Measurements from ENCODE around the gene PPM1L. TPM values are rescaled to one million over a fixed set of nuclear protein-coding genes. Genes with fewer than 3 reads are reported as not detected.

The PPM1L gene
- total RNA-seq, 1 donor from 2014 or later = 8.5 TPM

DNA sequence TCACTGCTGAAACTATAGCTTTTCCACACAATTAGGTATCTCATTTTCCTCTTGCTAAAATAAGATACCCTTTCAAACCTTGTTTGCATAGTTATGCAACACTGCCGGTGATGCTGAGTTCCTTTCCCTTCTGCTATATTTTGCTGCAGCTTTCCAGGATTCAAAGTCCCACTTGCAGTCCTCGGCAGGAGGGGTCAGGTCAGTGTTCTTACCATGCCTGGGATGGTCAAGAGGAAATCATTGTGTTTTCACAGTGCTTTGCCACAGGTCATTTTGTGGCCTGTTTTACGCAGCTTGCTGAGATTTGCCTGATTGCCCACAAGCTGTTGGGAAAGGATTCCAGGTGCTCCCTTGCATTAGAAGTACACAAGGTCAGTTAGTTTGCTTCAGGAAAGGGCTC lies 192.2 kb downstream of the PPM1L start:
- Mint-ChIP-seq H3K4me3 (ENCODE audit: unreplicated experiment) (no peak overlapping the region), H3K27ac (ENCODE audit: unreplicated experiment) (no peak overlapping the region), H3K36me3 (ENCODE audit: low read depth) (no peaks in the 10 kb centered on the region), H3K9me3 (ENCODE audit: low read depth) (no peaks in the 10 kb centered on the region), H3K27me3 (ENCODE audit: low read depth) (peaks cover 2% of the 10 kb centered on the region), H3K4me1 (ENCODE audit: low read depth) (peaks cover 10% of the 10 kb centered on the region)
- TF ChIP-seq, protein P1, sequence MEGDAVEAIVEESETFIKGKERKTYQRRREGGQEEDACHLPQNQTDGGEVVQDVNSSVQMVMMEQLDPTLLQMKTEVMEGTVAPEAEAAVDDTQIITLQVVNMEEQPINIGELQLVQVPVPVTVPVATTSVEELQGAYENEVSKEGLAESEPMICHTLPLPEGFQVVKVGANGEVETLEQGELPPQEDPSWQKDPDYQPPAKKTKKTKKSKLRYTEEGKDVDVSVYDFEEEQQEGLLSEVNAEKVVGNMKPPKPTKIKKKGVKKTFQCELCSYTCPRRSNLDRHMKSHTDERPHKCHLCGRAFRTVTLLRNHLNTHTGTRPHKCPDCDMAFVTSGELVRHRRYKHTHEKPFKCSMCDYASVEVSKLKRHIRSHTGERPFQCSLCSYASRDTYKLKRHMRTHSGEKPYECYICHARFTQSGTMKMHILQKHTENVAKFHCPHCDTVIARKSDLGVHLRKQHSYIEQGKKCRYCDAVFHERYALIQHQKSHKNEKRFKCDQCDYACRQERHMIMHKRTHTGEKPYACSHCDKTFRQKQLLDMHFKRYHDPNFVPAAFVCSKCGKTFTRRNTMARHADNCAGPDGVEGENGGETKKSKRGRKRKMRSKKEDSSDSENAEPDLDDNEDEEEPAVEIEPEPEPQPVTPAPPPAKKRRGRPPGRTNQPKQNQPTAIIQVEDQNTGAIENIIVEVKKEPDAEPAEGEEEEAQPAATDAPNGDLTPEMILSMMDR (IDR thresholded peaks at IDR 0.05) = no peak
- no peak for DNase-seq (ENCODE audit: low spot score)

DNA sequence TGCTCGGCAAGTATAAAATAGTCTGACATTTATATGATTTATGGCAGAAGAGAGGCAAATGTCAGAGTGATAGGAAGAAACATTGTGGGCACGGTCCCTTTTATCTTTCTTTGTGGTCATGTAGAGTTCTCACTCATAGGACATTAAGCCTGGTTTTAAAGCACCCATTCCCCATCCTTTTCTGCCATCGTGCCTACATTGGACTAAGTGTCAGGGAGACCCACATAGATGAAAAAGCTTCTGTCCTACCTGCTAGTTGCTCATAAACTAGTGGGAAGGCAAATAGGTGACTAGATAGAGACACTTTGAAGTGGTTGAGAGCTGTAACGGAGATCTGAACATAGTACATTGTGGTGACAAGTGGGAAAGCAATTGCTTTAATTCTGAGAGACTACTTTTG lies 193.4 kb downstream of the PPM1L start:
- Mint-ChIP-seq H3K27me3 (ENCODE audit: low read depth) (peaks cover 2% of the 10 kb centered on the region), H3K9me3 (ENCODE audit: low read depth) (no peaks in the 10 kb centered on the region), H3K27ac (ENCODE audit: unreplicated experiment) (no peak overlapping the region), H3K36me3 (ENCODE audit: low read depth) (no peaks in the 10 kb centered on the region), H3K4me3 (ENCODE audit: unreplicated experiment) (no peak overlapping the region), H3K4me1 (ENCODE audit: low read depth) (peaks cover 14% of the 10 kb centered on the region)
- DNase-seq (ENCODE audit: low spot score) = no peak
- TF ChIP-seq, protein P1 (IDR thresholded peaks at IDR 0.05) = no peak

DNA sequence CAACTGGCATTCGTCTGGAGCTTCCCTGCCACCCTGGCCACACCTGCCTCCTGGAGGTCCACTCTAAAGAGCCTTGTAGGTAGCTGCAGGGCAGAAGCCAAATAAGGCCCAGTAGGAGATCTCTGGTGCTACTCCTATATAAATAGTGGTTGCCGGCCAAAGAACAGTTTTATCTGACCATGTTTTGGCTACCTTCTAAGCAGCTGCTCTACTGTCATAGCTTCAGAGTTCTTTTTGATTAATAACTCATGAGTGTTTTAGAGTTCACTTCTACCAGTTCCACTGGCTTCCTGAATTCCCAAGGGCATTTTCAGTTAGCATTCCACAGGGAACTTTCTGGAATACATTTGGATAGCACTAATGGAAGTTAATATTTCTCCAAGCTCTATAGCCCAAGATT lies 194.5 kb downstream of the PPM1L start:
- H3K36me3 Mint-ChIP-seq (ENCODE audit: low read depth) = no peaks in the 10 kb centered on the region
- no peak overlapping the region for H3K4me3 Mint-ChIP-seq (ENCODE audit: unreplicated experiment)
- peaks cover 2% of the 10 kb centered on the region for H3K27me3 Mint-ChIP-seq (ENCODE audit: low read depth)
- no peak overlapping the region for H3K27ac Mint-ChIP-seq (ENCODE audit: unreplicated experiment)
- DNase-seq (ENCODE audit: low spot score) = no peak
- H3K4me1 Mint-ChIP-seq (ENCODE audit: low read depth) = peaks cover 14% of the 10 kb centered on the region
- no peaks in the 10 kb centered on the region for H3K9me3 Mint-ChIP-seq (ENCODE audit: low read depth)
- TF ChIP-seq, protein P1 (IDR thresholded peaks at IDR 0.05) = no peak

DNA sequence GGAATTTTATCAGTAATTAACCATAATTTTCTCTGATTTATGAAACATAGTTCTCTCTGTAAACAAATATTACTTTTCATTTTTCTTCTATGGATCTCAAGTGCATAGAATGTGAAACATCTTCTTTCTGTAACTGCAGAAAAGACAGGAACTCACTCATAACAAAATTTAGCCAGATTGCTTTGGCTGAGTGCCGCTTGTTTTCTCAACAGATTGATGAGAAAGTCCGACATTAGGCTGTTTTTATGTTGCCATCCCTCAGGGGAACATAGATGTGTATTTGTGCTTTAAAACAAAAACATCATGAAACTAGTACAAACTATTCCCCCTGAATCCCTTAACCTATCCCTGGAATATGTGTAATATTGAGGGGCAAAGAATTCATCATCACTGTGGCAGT lies 194.9 kb downstream of the PPM1L start:
- Mint-ChIP-seq H3K36me3 (ENCODE audit: low read depth) (no peaks in the 10 kb centered on the region), H3K4me3 (ENCODE audit: unreplicated experiment) (no peak overlapping the region), H3K4me1 (ENCODE audit: low read depth) (peaks cover 14% of the 10 kb centered on the region), H3K27me3 (ENCODE audit: low read depth) (peaks cover 2% of the 10 kb centered on the region), H3K27ac (ENCODE audit: unreplicated experiment) (no peak overlapping the region), H3K9me3 (ENCODE audit: low read depth) (no peaks in the 10 kb centered on the region)
- TF ChIP-seq, protein P1 (IDR thresholded peaks at IDR 0.05) = no peak
- no peak for DNase-seq (ENCODE audit: low spot score)

DNA sequence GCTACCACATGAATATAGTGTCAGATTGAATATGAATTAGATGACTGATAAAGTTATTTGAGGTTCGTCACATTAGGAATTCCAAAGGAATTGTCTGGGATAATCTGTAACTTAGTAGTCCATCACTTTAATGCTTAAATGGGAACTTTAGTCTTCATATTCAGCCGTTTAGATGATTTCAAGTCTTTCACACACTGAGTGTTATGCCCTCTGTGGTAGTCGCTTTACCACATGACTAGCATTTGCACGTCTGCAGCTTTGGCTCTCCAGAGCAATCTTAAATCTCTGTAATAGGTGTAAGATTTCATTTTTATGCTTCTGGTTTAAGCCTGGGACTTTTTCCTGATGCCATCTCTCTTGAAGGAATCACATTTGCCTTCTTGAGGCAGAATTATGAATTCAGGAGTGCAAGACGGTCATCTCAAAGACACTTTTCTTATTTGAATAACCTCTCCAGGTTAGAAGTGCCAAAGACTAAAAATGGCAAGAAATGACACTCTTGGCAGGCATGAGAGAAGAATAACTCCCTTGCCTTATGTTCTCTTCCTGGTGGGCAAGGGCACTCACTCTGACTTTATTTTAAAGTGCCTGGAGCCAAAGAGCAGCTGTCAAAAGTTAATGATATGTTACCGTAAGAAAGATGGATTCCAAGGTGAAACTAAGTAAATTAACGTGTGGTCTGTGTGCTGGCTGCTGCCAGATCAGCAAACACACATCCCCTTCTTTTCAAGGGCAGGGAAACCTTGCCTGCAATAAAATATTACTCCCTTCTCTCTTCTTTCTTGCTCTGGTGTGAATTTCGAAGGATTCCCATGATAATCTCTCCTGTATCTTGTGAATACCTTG lies 195.8 kb downstream of the PPM1L start:
- Mint-ChIP-seq H3K27ac (ENCODE audit: unreplicated experiment) (no peak overlapping the region), H3K27me3 (ENCODE audit: low read depth) (peaks cover 2% of the 10 kb centered on the region), H3K9me3 (ENCODE audit: low read depth) (no peaks in the 10 kb centered on the region), H3K4me1 (ENCODE audit: low read depth) (peaks cover 14% of the 10 kb centered on the region), H3K4me3 (ENCODE audit: unreplicated experiment) (no peak overlapping the region), H3K36me3 (ENCODE audit: low read depth) (no peaks in the 10 kb centered on the region)
- DNase-seq (ENCODE audit: low spot score) = no peak
- TF ChIP-seq, protein P1 (IDR thresholded peaks at IDR 0.05) = no peak
